NB4 (cell line): ENCODE results near the gene TOM1L1.

Experiments
- DNase-seq: peaks from one replicate; pipeline ENCODE4 v3.0.0; 2010; ENCODE audit warnings: low read depth
- H3K4me3 ChIP-seq: one replicate; pipeline ENCODE4 v1.5.1; 2011; ENCODE audit warnings: mild to moderate bottlenecking, low read depth, low read length, moderate library complexity
- MYC ChIP-seq: IDR thresholded peaks from 2 replicates; pipeline ENCODE4 v1.6.1; 2011; ENCODE audit warnings: low read depth, low read length
- POLR2A ChIP-seq: IDR thresholded peaks from 2 replicates; pipeline ENCODE4 v1.6.1; 2011; ENCODE audit warnings: mild to moderate bottlenecking; ENCODE audit not compliant: insufficient read length; ENCODE audit errors: extremely low read depth
- TF ChIP-seq, protein P1 (sequence below): IDR thresholded peaks from 2 replicates; pipeline ENCODE4 v1.6.1; 2011; ENCODE audit warnings: low read depth, low read length
- TF ChIP-seq, protein P2 (sequence below): IDR thresholded peaks from one replicate; pipeline ENCODE4 v1.5.1; 2012; ENCODE audit warnings: low read depth, low read length

Gene TOM1L1

DNA sequence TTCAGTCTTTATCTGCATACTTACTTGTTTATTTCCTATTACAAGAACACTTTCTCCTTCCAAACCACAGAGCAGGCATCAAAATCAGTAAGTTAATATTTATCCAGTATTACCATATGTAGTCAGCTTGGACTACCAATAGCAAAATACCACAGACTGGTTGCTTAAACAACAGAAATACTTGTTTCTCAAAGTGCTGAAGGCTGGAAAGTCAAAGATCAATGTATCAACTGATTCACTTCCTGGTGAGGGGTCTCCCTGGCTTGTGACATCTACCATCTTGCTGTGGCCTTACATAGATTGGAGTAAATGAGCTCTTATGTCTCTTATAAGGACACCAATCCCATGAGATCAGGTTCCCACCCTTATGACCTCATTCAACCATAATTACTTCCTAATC, 70.5 kb downstream of the TOM1L1 start:
- no peak for DNase-seq
- H3K4me3 ChIP-seq = no peak overlapping the region
- TF ChIP-seq, protein P1, sequence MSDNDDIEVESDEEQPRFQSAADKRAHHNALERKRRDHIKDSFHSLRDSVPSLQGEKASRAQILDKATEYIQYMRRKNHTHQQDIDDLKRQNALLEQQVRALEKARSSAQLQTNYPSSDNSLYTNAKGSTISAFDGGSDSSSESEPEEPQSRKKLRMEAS = no peak
- TF ChIP-seq, protein P2, sequence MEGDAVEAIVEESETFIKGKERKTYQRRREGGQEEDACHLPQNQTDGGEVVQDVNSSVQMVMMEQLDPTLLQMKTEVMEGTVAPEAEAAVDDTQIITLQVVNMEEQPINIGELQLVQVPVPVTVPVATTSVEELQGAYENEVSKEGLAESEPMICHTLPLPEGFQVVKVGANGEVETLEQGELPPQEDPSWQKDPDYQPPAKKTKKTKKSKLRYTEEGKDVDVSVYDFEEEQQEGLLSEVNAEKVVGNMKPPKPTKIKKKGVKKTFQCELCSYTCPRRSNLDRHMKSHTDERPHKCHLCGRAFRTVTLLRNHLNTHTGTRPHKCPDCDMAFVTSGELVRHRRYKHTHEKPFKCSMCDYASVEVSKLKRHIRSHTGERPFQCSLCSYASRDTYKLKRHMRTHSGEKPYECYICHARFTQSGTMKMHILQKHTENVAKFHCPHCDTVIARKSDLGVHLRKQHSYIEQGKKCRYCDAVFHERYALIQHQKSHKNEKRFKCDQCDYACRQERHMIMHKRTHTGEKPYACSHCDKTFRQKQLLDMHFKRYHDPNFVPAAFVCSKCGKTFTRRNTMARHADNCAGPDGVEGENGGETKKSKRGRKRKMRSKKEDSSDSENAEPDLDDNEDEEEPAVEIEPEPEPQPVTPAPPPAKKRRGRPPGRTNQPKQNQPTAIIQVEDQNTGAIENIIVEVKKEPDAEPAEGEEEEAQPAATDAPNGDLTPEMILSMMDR = no peak
- TF ChIP-seq MYC (no peak), POLR2A (no peak)

DNA sequence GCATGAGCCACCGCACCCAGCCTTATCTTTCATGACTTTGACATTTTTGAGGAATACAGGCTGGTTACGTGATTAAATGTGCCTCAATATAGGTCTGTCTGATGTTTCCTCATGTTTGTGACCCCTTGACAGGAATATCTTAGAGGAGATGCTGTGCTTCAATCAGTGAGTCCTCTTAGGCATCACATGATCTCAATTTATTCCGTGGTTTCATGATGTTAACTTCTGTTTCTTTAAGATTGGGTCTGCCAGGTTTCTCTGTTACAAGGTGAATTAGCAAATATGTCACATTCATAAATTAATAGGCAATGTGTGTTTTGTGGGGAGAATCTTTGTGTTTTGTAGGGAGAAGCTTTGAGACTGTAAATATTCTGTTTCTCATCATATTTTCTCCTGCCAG, 71.2 kb downstream of the TOM1L1 start:
- no peak for DNase-seq
- no peak for TF ChIP-seq POLR2A
- TF ChIP-seq MYC = no peak
- TF ChIP-seq, protein P1 = no peak
- TF ChIP-seq, protein P2 = no peak
- no peak overlapping the region for H3K4me3 ChIP-seq

DNA sequence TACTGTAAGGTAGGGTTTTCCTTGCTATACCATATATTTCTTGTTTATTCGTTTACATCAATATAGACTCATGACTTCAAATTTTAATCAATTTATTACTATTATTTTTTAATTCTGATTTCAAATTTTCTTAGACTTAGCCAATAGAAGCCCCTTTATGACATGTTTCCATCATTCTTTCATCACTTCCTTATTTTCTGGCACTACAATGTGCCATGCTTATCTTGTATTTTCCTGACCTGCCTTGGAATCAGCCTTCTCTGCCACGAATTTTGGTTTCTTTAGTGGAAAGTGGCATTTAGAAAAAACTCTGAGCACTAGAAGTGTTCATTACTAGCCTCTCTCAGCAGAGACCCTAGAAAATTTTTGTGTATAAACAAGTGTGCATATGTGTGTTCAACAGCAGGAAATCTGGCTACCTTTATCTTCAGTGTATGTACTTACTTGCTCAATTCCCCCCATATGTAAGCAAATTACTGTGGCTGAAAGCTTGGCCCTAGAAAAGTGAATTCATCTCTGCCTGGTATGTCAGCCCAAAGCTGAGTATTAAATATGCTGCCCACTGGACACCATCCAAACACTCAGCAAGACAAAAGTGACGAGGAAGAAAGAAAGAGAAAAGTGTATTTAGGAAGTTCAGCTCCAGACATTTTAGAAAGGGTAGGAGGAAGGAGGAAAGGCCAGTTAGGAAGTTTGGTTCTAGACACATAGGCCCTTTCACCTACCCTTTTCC, 71.9 kb downstream of the TOM1L1 start:
- DNase-seq = no peak
- TF ChIP-seq, protein P1 = no peak
- TF ChIP-seq, protein P2 = no peak
- TF ChIP-seq MYC (no peak), POLR2A (no peak)
- no peak overlapping the region for H3K4me3 ChIP-seq

DNA sequence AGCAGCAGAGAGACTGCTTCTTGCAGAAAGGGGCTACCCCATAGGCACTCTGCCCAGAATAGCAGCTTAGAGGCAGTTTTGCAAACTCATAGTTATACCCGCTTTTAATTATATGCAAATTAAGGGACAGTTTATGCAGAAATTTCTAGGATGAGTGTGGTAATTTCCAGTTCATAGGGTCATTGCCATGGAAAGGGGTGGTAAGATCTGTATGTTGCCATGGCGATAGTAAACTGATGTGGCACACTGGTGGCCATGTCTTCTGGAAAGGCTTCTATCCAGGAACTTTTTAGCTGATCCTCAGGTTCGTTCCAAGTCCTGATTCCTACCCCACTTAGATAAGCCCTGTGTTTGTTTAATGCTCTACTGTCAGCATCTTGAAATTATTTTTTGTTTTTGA, 74.1 kb downstream of the TOM1L1 start:
- no peak for DNase-seq
- H3K4me3 ChIP-seq = no peak overlapping the region
- TF ChIP-seq, protein P2 = no peak
- TF ChIP-seq MYC (no peak), POLR2A (no peak)
- TF ChIP-seq, protein P1 = no peak

DNA sequence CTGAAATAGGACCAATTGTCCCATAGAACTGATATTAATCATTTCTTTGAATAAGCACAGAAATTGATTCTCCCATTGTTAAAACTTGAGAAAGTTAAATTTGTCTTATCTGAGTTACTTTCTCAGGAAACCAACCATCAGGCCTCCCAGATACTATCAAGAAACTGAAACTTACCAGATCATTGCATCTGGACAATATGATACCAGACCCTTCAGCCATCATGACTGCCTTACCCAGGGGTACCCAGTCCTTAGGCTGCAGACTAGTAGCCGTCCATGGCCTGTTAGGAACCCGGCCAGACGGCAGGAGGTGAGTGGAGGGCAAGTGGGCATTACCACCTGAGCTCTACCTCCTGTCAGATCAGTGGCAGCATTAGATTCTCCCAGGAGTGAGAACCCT, 75.7 kb downstream of the TOM1L1 start:
- no peak for TF ChIP-seq MYC
- no peak for TF ChIP-seq POLR2A
- TF ChIP-seq, protein P1 = no peak
- TF ChIP-seq, protein P2 = no peak
- no peak for DNase-seq
- no peak overlapping the region for H3K4me3 ChIP-seq
